Measurements from ENCODE around the gene DLG2.

DLG2 gene

GRCh38 chr11:84480131-84480530, 1147.0 kb downstream of the DLG2 start:
- no peak for DNase-seq (ENCODE audit: low read depth)

GRCh38 chr11:84476581-84476980, 1150.6 kb downstream of the DLG2 start:
- DNase-seq (ENCODE audit: low read depth), result no peak

- no peak for DNase-seq (ENCODE audit: low read depth)
Observed at GRCh38 chr11:84471501-84471900, 1155.6 kb downstream of the DLG2 start.

- DNase-seq (ENCODE audit: low read depth), result no peak
Observed at GRCh38 chr11:84468235-84468634, 1158.9 kb downstream of the DLG2 start.

- DNase-seq (ENCODE audit: low read depth), result no peak
Observed at GRCh38 chr11:84465040-84465439, 1162.1 kb downstream of the DLG2 start.

- DNase-seq (ENCODE audit: low read depth), result no peak
Observed at GRCh38 chr11:84455691-84456090, 1171.5 kb downstream of the DLG2 start.

- no peak for DNase-seq (ENCODE audit: low read depth)
Observed at GRCh38 chr11:84452211-84452610, 1174.9 kb downstream of the DLG2 start.

GRCh38 chr11:84438565-84438964, 1188.6 kb downstream of the DLG2 start:
- no peak for DNase-seq (ENCODE audit: low read depth)

GRCh38 chr11:84437071-84437980, 1189.8 kb downstream of the DLG2 start:
- DNase-seq (ENCODE audit: low read depth), result no peak

- DNase-seq (ENCODE audit: low read depth), result no peak
Observed at GRCh38 chr11:84430661-84431060, 1196.5 kb downstream of the DLG2 start.

- DNase-seq (ENCODE audit: low read depth), result no peak
Observed at GRCh38 chr11:84425673-84426072, 1201.5 kb downstream of the DLG2 start.

- no peak for DNase-seq (ENCODE audit: low read depth)
Observed at GRCh38 chr11:84420271-84420670, 1206.9 kb downstream of the DLG2 start.

GRCh38 chr11:84419616-84420015, 1207.5 kb downstream of the DLG2 start:
- no peak for DNase-seq (ENCODE audit: low read depth)

GRCh38 chr11:84414920-84415319, 1212.2 kb downstream of the DLG2 start:
- no peak for DNase-seq (ENCODE audit: low read depth)

GRCh38 chr11:84413549-84413948, 1213.6 kb downstream of the DLG2 start:
- no peak for DNase-seq (ENCODE audit: low read depth)

- no peak for DNase-seq (ENCODE audit: low read depth)
Observed at GRCh38 chr11:84412862-84413261, 1214.3 kb downstream of the DLG2 start.

GRCh38 chr11:84408946-84409411, 1218.2 kb downstream of the DLG2 start:
- DNase-seq (ENCODE audit: low read depth), result no peak

GRCh38 chr11:84407091-84407490, 1220.1 kb downstream of the DLG2 start:
- no peak for DNase-seq (ENCODE audit: low read depth)

GRCh38 chr11:84398017-84398626, 1229.0 kb downstream of the DLG2 start:
- DNase-seq (ENCODE audit: low read depth), result no peak

- DNase-seq (ENCODE audit: low read depth), result no peak
Observed at GRCh38 chr11:84396521-84396920, 1230.6 kb downstream of the DLG2 start.

- no peak for DNase-seq (ENCODE audit: low read depth)
Observed at GRCh38 chr11:84390441-84391078, 1236.6 kb downstream of the DLG2 start.

- DNase-seq (ENCODE audit: low read depth), result no peak
Observed at GRCh38 chr11:84389696-84390095, 1237.4 kb downstream of the DLG2 start.

- DNase-seq (ENCODE audit: low read depth), result no peak
Observed at GRCh38 chr11:84384731-84385130, 1242.4 kb downstream of the DLG2 start.

Data from T follicular helper cell (primary cell).